Aorta (tissue), 5 donors: Measurements from ENCODE around the gene PRRC2B. TPM values are rescaled to one million over a fixed set of nuclear protein-coding genes. Genes with fewer than 3 reads are reported as not detected.

Source experiments
- ATAC-seq: fragments of 200-7000 bp; cut with Tn5 transposase; one replicate; pipeline ENCODE4 v1.9.1; 2022; ENCODE audit warnings: moderate library complexity; ENCODE audit not compliant: low FRiP score
- DNase-seq, 2 donors: peaks; one replicate each; pipeline ENCODE4 v3.0.0-alpha.2; 2020
- H3K27ac ChIP-seq, 2 donors: one replicate each; pipeline ENCODE4 v1.5.1; 2013; ENCODE audit warnings: low read length in 2 of 2, mild to moderate bottlenecking in 2 of 2, moderate library complexity in 2 of 2, control low read depth in 1 of 2, inconsistent platforms in 1 of 2, low read depth in 1 of 2
- H3K27me3 ChIP-seq, 2 donors: one replicate each; pipeline ENCODE4 v1.6.1; 2013; ENCODE audit warnings: control low read depth in 1 of 2, low read length in 1 of 2, mild to moderate bottlenecking in 1 of 2, moderate library complexity in 1 of 2; ENCODE audit not compliant: insufficient read depth in 2 of 2, control insufficient read depth in 1 of 2
- H3K36me3 ChIP-seq, 2 donors: one replicate each; pipeline ENCODE4 v1.6.1; 2013; ENCODE audit warnings: control low read depth in 1 of 2, low read length in 1 of 2, mild to moderate bottlenecking in 1 of 2; ENCODE audit not compliant: insufficient read depth in 2 of 2, control insufficient read depth in 1 of 2
- H3K4me1 ChIP-seq, 2 donors: one replicate each; pipeline ENCODE4 v1.6.1; 2013; ENCODE audit warnings: low read length in 2 of 2, control low read depth in 1 of 2, mild to moderate bottlenecking in 1 of 2, moderate library complexity in 1 of 2; ENCODE audit not compliant: insufficient read depth in 2 of 2, control insufficient read depth in 1 of 2
- H3K4me3 ChIP-seq, 2 donors: one replicate each; pipeline ENCODE4 v1.5.1; 2013; ENCODE audit warnings: low read length in 2 of 2, control low read depth in 1 of 2, mild to moderate bottlenecking in 1 of 2
- H3K9me3 ChIP-seq: one replicate; pipeline ENCODE4 v1.6.1; 2013; ENCODE audit warnings: mild to moderate bottlenecking, low read length; ENCODE audit not compliant: control insufficient read depth
- WGBS, 2 donors: extraction: QIAGEN DNeasy Blood & Tissue Kit; methylation state at CpG; one replicate each; pipeline ENCODE4 v1.1.7; 2013; 5-methylcytosine and 5-hydroxymethylcytosine counted together
- intact Hi-C, 2 donors: fragments of 100-400 bp; cut with DNase I; formaldehyde crosslinking; loops; one replicate each; pipeline versions ENCODE4 v1.14.2 to v1.15.0; 2022
- polyA plus RNA-seq, 2 donors: library from polyadenylated mRNA; stranded (reverse); fragments of 200-250 nt; gene quantifications; one replicate each; pipeline ENCODE4 v1.2.3, GENCODE V29; 2013
- total RNA-seq, 2 donors: library from RNA; stranded (reverse); fragmentation: NEBNext Ultra II Directional; extraction: Animal tissue kit (Norgen Biotek cat#: 25700); gene quantifications; one replicate each; pipeline ENCODE4 v1.2.1, GENCODE V29; 2021
- donor health status: healthy with polysubstance abuse.
- donor health status: Bipolar disorder and iron deficiency.
- donor health status: DM: no; HTN: no; CAD: no.
- donor health status: DM: no; HTN: no; CAD: no.
- donor health status: DM: yes; HTN: yes; CAD: no.

PRRC2B gene
- total and polyA plus RNA-seq, 4 donors = 23.9 to 263 (median 125) TPM

GRCh38 chr9:131441441-131441840, 47.6 kb downstream of the PRRC2B start:
- DNase-seq = no peak
- no peak overlapping the region for H3K4me3 ChIP-seq
- 69 to 72% methylated on average over 2 of the region's 2 CpGs for WGBS, 2 donors
- no peaks in the 10 kb centered on the region for H3K4me1 ChIP-seq
- no peak overlapping the region for H3K27ac ChIP-seq
- no peaks in the 10 kb centered on the region for H3K9me3 ChIP-seq
- no peak for ATAC-seq
- H3K27me3 ChIP-seq = no peaks in the 10 kb centered on the region
- intact Hi-C loops = loop anchor here in 1 of 2 donors (5.0 kb wide), 1 partner anchor 46 kb away; no protein-coding TSS in a partner anchor
- H3K36me3 ChIP-seq = peaks cover 0 to 10% of the 10 kb centered on the region in 2 donors

GRCh38 chr9:131442351-131442750, 48.5 kb downstream of the PRRC2B start:
- no peaks in the 10 kb centered on the region for H3K27me3 ChIP-seq
- peaks cover 0 to 10% of the 10 kb centered on the region in 2 donors for H3K36me3 ChIP-seq
- no peak overlapping the region for H3K27ac ChIP-seq
- WGBS, 2 donors = 81 to 85% methylated on average over 10 of the region's 10 CpGs
- intact Hi-C loops = loop anchor here in 1 of 2 donors (5.0 kb wide), 1 partner anchor 45 kb away; no protein-coding TSS in a partner anchor
- no peak for DNase-seq
- no peaks in the 10 kb centered on the region for H3K4me1 ChIP-seq
- H3K9me3 ChIP-seq = no peaks in the 10 kb centered on the region
- no peak overlapping the region for H3K4me3 ChIP-seq
- ATAC-seq = no peak

- Histone ChIP-seq H3K27ac (no peak overlapping the region), H3K36me3 (peaks cover 0 to 10% of the 10 kb centered on the region in 2 donors), H3K4me1 (no peaks in the 10 kb centered on the region), H3K9me3 (no peaks in the 10 kb centered on the region), H3K4me3 (no peak overlapping the region), H3K27me3 (no peaks in the 10 kb centered on the region)
- intact Hi-C loops = loop anchor here in 1 of 2 donors (5.0 kb wide), 1 partner anchor 44 kb away; no protein-coding TSS in a partner anchor
- no peak for ATAC-seq
- DNase-seq = no peak
- 85 to 91% methylated on average over 2 of the region's 2 CpGs for WGBS, 2 donors
Measured at GRCh38 chr9:131443648-131444047, 49.8 kb downstream of the PRRC2B start.

- no peaks in the 10 kb centered on the region for H3K4me1 ChIP-seq
- DNase-seq (no peak), ATAC-seq (no peak)
- intact Hi-C loops = no loop called here
- no peak overlapping the region for H3K4me3 ChIP-seq
- peaks cover 4 to 7% of the 10 kb centered on the region in 2 donors for H3K36me3 ChIP-seq
- H3K9me3 ChIP-seq = no peaks in the 10 kb centered on the region
- WGBS, 2 donors = 83 to 84% methylated on average over 11 of the region's 11 CpGs
- H3K27me3 ChIP-seq = no peaks in the 10 kb centered on the region
- H3K27ac ChIP-seq = no peak overlapping the region
Measured at GRCh38 chr9:131446276-131446675, 52.4 kb downstream of the PRRC2B start.

GRCh38 chr9:131447148-131447547, 53.3 kb downstream of the PRRC2B start:
- ATAC-seq = no peak
- no peaks in the 10 kb centered on the region for H3K27me3 ChIP-seq
- DNase-seq = no peak
- H3K36me3 ChIP-seq = peaks cover 4 to 9% of the 10 kb centered on the region in 2 donors
- H3K27ac ChIP-seq = no peak overlapping the region
- intact Hi-C loops = no loop called here
- H3K9me3 ChIP-seq = no peaks in the 10 kb centered on the region
- WGBS, 2 donors = 47 to 51% methylated on average over 8 of the region's 8 CpGs
- H3K4me3 ChIP-seq = no peak overlapping the region
- no peaks in the 10 kb centered on the region for H3K4me1 ChIP-seq

GRCh38 chr9:131447600-131447999, 53.7 kb downstream of the PRRC2B start:
- H3K9me3 ChIP-seq = no peaks in the 10 kb centered on the region
- 77 to 82% methylated on average over 14 of the region's 14 CpGs for WGBS, 2 donors
- H3K4me1 ChIP-seq = no peaks in the 10 kb centered on the region
- ATAC-seq (no peak), DNase-seq (no peak)
- no peak overlapping the region for H3K4me3 ChIP-seq
- intact Hi-C loops = no loop called here
- H3K36me3 ChIP-seq = peaks cover 4 to 9% of the 10 kb centered on the region in 2 donors
- H3K27ac ChIP-seq = no peak overlapping the region
- H3K27me3 ChIP-seq = no peaks in the 10 kb centered on the region

GRCh38 chr9:131448818-131449217, 54.9 kb downstream of the PRRC2B start:
- ATAC-seq = no peak
- Histone ChIP-seq H3K9me3 (no peaks in the 10 kb centered on the region), H3K36me3 (peaks cover 4 to 7% of the 10 kb centered on the region in 2 donors), H3K27me3 (no peaks in the 10 kb centered on the region), H3K4me3 (no peak overlapping the region), H3K27ac (no peak overlapping the region), H3K4me1 (no peaks in the 10 kb centered on the region)
- intact Hi-C loops = no loop called here
- no peak for DNase-seq
- 89 to 95% methylated on average over 3 of the region's 3 CpGs for WGBS, 2 donors

- H3K9me3 ChIP-seq = no peaks in the 10 kb centered on the region
- no peak overlapping the region for H3K4me3 ChIP-seq
- H3K27ac ChIP-seq = no peak overlapping the region
- DNase-seq (no peak), ATAC-seq (no peak)
- H3K36me3 ChIP-seq = peaks cover 3 to 4% of the 10 kb centered on the region in 2 donors
- no peaks in the 10 kb centered on the region for H3K4me1 ChIP-seq
- intact Hi-C loops = no loop called here
- H3K27me3 ChIP-seq = no peaks in the 10 kb centered on the region
Measured at GRCh38 chr9:131449276-131449675, 55.4 kb downstream of the PRRC2B start.

- ATAC-seq (no peak), DNase-seq (no peak)
- Histone ChIP-seq H3K4me1 (no peaks in the 10 kb centered on the region), H3K4me3 (no peak overlapping the region), H3K27ac (no peak overlapping the region), H3K36me3 (peaks cover 4 to 13% of the 10 kb centered on the region in 2 donors), H3K27me3 (no peaks in the 10 kb centered on the region), H3K9me3 (no peaks in the 10 kb centered on the region)
- intact Hi-C loops = no loop called here
Measured at GRCh38 chr9:131454028-131454427, 60.1 kb downstream of the PRRC2B start.
